GM23338 (cell line): Measurements from ENCODE around the gene EIF2A. TPM values are rescaled to one million over a fixed set of nuclear protein-coding genes. Genes with fewer than 3 reads are reported as not detected.

Experiments used
- ATAC-seq: fragments of 200-7000 bp; cut with Tn5 transposase; 3 replicates; pipeline ENCODE4 v1.9.1; 2020
- DNase-seq: peaks from one replicate; pipeline ENCODE4 v3.0.0-alpha.2; 2015; ENCODE audit warnings: low spot score
- H2AFZ ChIP-seq: fragments of 200-600 bp; sonication (generic); 2 replicates; pipeline ENCODE4 v1.8.0; 2016; ENCODE audit warnings: antibody characterized with exemption, mild to moderate bottlenecking, moderate library complexity
- H3F3A ChIP-seq: fragments of 200-600 bp; sonication (generic); replicated peaks from 2 replicates; pipeline ENCODE4 v1.8.0; 2017; ENCODE audit warnings: antibody characterized with exemption, mixed run types, low read depth
- H3K27ac ChIP-seq: fragments of 200-600 bp; sonication (generic); 2 replicates; pipeline ENCODE4 v1.6.1; 2016; ENCODE audit warnings: low read depth
- H3K27me3 ChIP-seq: fragments of 200-600 bp; sonication (generic); 2 replicates; pipeline ENCODE4 v1.8.0; 2016; ENCODE audit warnings: mild to moderate bottlenecking, mixed run types, moderate library complexity; ENCODE audit not compliant: insufficient read depth
- H3K36me3 ChIP-seq: fragments of 200-600 bp; sonication (generic); 2 replicates; pipeline ENCODE4 v1.8.0; 2016; ENCODE audit warnings: mild to moderate bottlenecking; ENCODE audit not compliant: insufficient read depth
- H3K4me1 ChIP-seq: fragments of 200-600 bp; sonication (generic); 2 replicates; pipeline ENCODE4 v1.8.0; 2016; ENCODE audit warnings: mild to moderate bottlenecking, moderate library complexity; ENCODE audit not compliant: insufficient read depth
- H3K4me2 ChIP-seq: fragments of 200-600 bp; sonication (generic); 2 replicates; pipeline ENCODE4 v1.7.1; 2017; ENCODE audit warnings: mixed run types
- H3K4me3 ChIP-seq: fragments of 200-600 bp; sonication (generic); 2 replicates; pipeline ENCODE4 v1.6.1; 2016; ENCODE audit warnings: mixed run types
- H3K79me2 ChIP-seq: fragments of 200-600 bp; sonication (generic); replicated peaks from 2 replicates; pipeline ENCODE4 v1.8.0; 2017; ENCODE audit warnings: mild to moderate bottlenecking; ENCODE audit not compliant: insufficient read depth
- H3K9me2 ChIP-seq: fragments of 200-600 bp; sonication (generic); 2 replicates; pipeline ENCODE4 v1.8.0; 2017; ENCODE audit not compliant: insufficient read depth
- H4K20me1 ChIP-seq: fragments of 200-600 bp; sonication (generic); replicated peaks from 2 replicates; pipeline ENCODE4 v1.8.0; 2017; ENCODE audit warnings: mild to moderate bottlenecking; ENCODE audit not compliant: insufficient read depth
- H3K27ac Mint-ChIP-seq: 2 replicates; pipeline ENCODE4 v1.8.0; 2020; ENCODE audit warnings: inconsistent platforms, mild to moderate bottlenecking, moderate library complexity, mixed read lengths
- H3K27me3 Mint-ChIP-seq: 3 replicates; pipeline ENCODE4 v1.8.0; 2022; ENCODE audit warnings: low read depth, mild to moderate bottlenecking, moderate library complexity, mixed read lengths, inconsistent platforms; ENCODE audit not compliant: insufficient read depth, poor library complexity
- H3K36me3 Mint-ChIP-seq: 3 replicates; pipeline ENCODE4 v1.8.0; 2021; ENCODE audit warnings: low read depth, mild to moderate bottlenecking, inconsistent platforms, moderate library complexity, mixed read lengths
- H3K4me1 Mint-ChIP-seq: 3 replicates; pipeline ENCODE4 v1.8.0; 2020; ENCODE audit warnings: mild to moderate bottlenecking, inconsistent platforms, mixed read lengths
- H3K4me3 Mint-ChIP-seq: 3 replicates; pipeline ENCODE4 v1.8.0; 2021; ENCODE audit warnings: moderate library complexity, mild to moderate bottlenecking, inconsistent platforms, mixed read lengths
- H3K9me3 Mint-ChIP-seq: 3 replicates; pipeline ENCODE4 v1.8.0; 2020; ENCODE audit warnings: moderate library complexity, mild to moderate bottlenecking, inconsistent platforms, mixed read lengths
- CREB1 ChIP-seq: fragments of 250-450 bp; sonication (Bioruptor Pico); IDR thresholded peaks from 2 replicates; pipeline ENCODE4 v1.5.0; 2020; ENCODE audit warnings: low read depth, mild to moderate bottlenecking, moderate library complexity
- CTCF ChIP-seq, 2 experiments: fragments of 200-600 bp in 1 of 2; sonication (generic) in 1 of 2; conservative IDR thresholded peaks; 2 replicates each; pipeline versions ENCODE4 v1.5.1 to v1.6.1; 2016 to 2017; ENCODE audit warnings: antibody characterized with exemption in 2 of 2, low read depth in 2 of 2, mild to moderate bottlenecking in 2 of 2, moderate library complexity in 1 of 2
- EZH2 ChIP-seq: fragments of 200-600 bp; sonication (generic); IDR thresholded peaks from one replicate; pipeline ENCODE4 v1.8.0; 2017; ENCODE audit warnings: antibody characterized with exemption, mild to moderate bottlenecking, low read depth; ENCODE audit not compliant: unreplicated experiment
- EZH2phosphoT487 ChIP-seq: fragments of 200-600 bp; sonication (generic); IDR thresholded peaks from one replicate; pipeline ENCODE4 v1.8.1; 2018; ENCODE audit warnings: antibody characterized with exemption; ENCODE audit not compliant: unreplicated experiment
- JUNB ChIP-seq: IDR thresholded peaks from one replicate; pipeline ENCODE4 v1.6.1; 2016; ENCODE audit warnings: antibody characterized with exemption; ENCODE audit not compliant: unreplicated experiment
- NANOG ChIP-seq: IDR thresholded peaks from 2 replicates; pipeline ENCODE4 v1.6.1; 2016; ENCODE audit warnings: antibody characterized with exemption, borderline replicate concordance
- POLR2AphosphoS5 ChIP-seq: IDR thresholded peaks from 2 replicates; pipeline ENCODE4 v1.6.1; 2016; ENCODE audit warnings: antibody characterized with exemption, low read depth
- REST ChIP-seq: IDR thresholded peaks from one replicate; pipeline ENCODE4 v1.6.1; 2018; ENCODE audit warnings: antibody characterized with exemption; ENCODE audit not compliant: unreplicated experiment
- STAT1 ChIP-seq: IDR thresholded peaks from one replicate; pipeline ENCODE4 v1.6.1; 2016; ENCODE audit warnings: antibody characterized with exemption; ENCODE audit not compliant: unreplicated experiment
- ZNF114 ChIP-seq: fragments of 250-450 bp; sonication (Bioruptor Pico); IDR thresholded peaks from 2 replicates; pipeline ENCODE4 v1.5.0; 2020; ENCODE audit warnings: mild to moderate bottlenecking, moderate library complexity
- ZNF331 ChIP-seq: fragments of 250-450 bp; sonication (Bioruptor Pico); IDR thresholded peaks from 2 replicates; pipeline ENCODE4 v1.5.0; 2020; ENCODE audit warnings: low read depth, mild to moderate bottlenecking, moderate library complexity
- polyA plus RNA-seq: library from polyadenylated mRNA; unstranded; fragments of >200 nt; fragmentation: Nextera tagmentation; extraction: Ambion mirVana; gene quantifications from 2 replicates; pipeline ENCODE4 v1.2.1, GENCODE V29; 2016
- total RNA-seq: library from RNA; depleted of rRNA; stranded (reverse); fragments of >200 nt; shearing (Covaris generic); gene quantifications from 2 replicates; pipeline ENCODE4 v1.2.3, GENCODE V29; 2014
- TF ChIP-seq, protein P1 (sequence below): IDR thresholded peaks from 2 replicates; pipeline ENCODE4 v1.6.1; 2016; ENCODE audit warnings: antibody characterized with exemption
- TF ChIP-seq, protein P2 (sequence below): fragments of 250-450 bp; sonication (Bioruptor Pico); IDR thresholded peaks from 2 replicates; pipeline ENCODE4 v1.5.0; 2020; ENCODE audit warnings: mild to moderate bottlenecking, moderate library complexity

EIF2A gene
- total and polyA plus RNA-seq, 2 experiments from 2014 or later = 95.2 to 153 TPM

DNA sequence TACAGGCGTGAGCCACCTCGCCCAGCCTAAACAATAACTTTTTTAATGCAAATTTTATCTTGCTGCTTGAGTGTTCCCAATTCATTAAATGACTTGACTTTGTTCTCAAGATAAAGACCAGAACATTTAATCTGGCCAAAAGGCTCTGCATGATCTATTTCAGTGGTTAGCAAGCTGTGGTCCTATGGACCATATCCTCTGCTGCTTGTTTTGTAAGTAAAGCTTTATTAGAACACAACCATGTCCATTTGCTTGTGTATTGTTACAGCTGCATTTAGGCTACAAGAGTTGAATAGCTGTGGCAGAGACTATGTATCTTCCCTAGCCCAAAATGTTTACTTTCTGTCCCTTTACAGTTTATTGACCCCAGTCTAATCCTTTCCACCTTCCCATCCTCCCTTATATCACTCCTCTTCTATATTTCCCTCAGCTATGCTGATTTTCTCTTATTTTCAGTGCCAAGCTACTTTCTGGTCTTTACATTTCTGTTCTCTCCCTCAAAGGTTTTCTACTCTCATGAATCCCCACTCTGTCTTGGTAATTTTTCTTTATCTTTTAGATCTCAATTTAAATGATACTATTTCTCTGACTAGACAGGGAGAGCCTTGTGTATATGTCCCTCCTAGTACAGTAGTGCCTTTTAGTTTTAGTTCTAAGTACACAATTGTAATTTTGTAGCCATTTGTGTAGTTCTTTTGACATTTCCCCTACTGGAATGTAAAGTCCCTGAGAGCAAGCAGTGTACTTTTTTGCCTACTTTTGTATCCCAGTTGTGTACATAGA is 79.8 kb downstream of the EIF2A start:
- Histone ChIP-seq H3K4me2 (no peak overlapping the region), H3K79me2 (peaks cover 19% of the 10 kb centered on the region), H3K4me3 (no peak overlapping the region), H3F3A (no peaks in the 10 kb centered on the region), H3K27me3 (no peaks in the 10 kb centered on the region), H3K9me2 (no peaks in the 10 kb centered on the region), H3K36me3 (peaks cover 10% of the 10 kb centered on the region; the same call in 1 of the 2 replicates), H2AFZ (no peak overlapping the region), H3K27ac (no peak overlapping the region), H3K4me1 (peaks cover under 1% of the 10 kb centered on the region; the same call in 1 of the 2 replicates), H4K20me1 (0 out of 2 replicates have a peak, but pooled peaks cover 5% of the 10 kb centered on the region)
- DNase-seq (no peak), ATAC-seq (no peak)
- no peak overlapping the region for H3K27ac Mint-ChIP-seq
- peaks cover 41% of the 10 kb centered on the region for H3K36me3 Mint-ChIP-seq
- H3K4me3 Mint-ChIP-seq = no peak overlapping the region
- peaks cover 8% of the 10 kb centered on the region for H3K4me1 Mint-ChIP-seq
- H3K27me3 Mint-ChIP-seq = no peaks in the 10 kb centered on the region
- TF ChIP-seq JUNB (no peak), NANOG (no peak), CTCF (conservative IDR thresholded peaks at IDR 0.05; ENCODE audit: low read depth in 2 of 2) (no peak), POLR2AphosphoS5 (no peak), EZH2phosphoT487 (no peak), STAT1 (no peak), EZH2 (no peak), CREB1 (CRISPR knock-in tag) (no peak), ZNF331 (CRISPR knock-in tag) (no peak), REST (no peak), ZNF114 (CRISPR knock-in tag) (no peak)
- TF ChIP-seq, protein P1, sequence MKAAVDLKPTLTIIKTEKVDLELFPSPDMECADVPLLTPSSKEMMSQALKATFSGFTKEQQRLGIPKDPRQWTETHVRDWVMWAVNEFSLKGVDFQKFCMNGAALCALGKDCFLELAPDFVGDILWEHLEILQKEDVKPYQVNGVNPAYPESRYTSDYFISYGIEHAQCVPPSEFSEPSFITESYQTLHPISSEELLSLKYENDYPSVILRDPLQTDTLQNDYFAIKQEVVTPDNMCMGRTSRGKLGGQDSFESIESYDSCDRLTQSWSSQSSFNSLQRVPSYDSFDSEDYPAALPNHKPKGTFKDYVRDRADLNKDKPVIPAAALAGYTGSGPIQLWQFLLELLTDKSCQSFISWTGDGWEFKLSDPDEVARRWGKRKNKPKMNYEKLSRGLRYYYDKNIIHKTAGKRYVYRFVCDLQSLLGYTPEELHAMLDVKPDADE = no peak
- TF ChIP-seq, protein P2, sequence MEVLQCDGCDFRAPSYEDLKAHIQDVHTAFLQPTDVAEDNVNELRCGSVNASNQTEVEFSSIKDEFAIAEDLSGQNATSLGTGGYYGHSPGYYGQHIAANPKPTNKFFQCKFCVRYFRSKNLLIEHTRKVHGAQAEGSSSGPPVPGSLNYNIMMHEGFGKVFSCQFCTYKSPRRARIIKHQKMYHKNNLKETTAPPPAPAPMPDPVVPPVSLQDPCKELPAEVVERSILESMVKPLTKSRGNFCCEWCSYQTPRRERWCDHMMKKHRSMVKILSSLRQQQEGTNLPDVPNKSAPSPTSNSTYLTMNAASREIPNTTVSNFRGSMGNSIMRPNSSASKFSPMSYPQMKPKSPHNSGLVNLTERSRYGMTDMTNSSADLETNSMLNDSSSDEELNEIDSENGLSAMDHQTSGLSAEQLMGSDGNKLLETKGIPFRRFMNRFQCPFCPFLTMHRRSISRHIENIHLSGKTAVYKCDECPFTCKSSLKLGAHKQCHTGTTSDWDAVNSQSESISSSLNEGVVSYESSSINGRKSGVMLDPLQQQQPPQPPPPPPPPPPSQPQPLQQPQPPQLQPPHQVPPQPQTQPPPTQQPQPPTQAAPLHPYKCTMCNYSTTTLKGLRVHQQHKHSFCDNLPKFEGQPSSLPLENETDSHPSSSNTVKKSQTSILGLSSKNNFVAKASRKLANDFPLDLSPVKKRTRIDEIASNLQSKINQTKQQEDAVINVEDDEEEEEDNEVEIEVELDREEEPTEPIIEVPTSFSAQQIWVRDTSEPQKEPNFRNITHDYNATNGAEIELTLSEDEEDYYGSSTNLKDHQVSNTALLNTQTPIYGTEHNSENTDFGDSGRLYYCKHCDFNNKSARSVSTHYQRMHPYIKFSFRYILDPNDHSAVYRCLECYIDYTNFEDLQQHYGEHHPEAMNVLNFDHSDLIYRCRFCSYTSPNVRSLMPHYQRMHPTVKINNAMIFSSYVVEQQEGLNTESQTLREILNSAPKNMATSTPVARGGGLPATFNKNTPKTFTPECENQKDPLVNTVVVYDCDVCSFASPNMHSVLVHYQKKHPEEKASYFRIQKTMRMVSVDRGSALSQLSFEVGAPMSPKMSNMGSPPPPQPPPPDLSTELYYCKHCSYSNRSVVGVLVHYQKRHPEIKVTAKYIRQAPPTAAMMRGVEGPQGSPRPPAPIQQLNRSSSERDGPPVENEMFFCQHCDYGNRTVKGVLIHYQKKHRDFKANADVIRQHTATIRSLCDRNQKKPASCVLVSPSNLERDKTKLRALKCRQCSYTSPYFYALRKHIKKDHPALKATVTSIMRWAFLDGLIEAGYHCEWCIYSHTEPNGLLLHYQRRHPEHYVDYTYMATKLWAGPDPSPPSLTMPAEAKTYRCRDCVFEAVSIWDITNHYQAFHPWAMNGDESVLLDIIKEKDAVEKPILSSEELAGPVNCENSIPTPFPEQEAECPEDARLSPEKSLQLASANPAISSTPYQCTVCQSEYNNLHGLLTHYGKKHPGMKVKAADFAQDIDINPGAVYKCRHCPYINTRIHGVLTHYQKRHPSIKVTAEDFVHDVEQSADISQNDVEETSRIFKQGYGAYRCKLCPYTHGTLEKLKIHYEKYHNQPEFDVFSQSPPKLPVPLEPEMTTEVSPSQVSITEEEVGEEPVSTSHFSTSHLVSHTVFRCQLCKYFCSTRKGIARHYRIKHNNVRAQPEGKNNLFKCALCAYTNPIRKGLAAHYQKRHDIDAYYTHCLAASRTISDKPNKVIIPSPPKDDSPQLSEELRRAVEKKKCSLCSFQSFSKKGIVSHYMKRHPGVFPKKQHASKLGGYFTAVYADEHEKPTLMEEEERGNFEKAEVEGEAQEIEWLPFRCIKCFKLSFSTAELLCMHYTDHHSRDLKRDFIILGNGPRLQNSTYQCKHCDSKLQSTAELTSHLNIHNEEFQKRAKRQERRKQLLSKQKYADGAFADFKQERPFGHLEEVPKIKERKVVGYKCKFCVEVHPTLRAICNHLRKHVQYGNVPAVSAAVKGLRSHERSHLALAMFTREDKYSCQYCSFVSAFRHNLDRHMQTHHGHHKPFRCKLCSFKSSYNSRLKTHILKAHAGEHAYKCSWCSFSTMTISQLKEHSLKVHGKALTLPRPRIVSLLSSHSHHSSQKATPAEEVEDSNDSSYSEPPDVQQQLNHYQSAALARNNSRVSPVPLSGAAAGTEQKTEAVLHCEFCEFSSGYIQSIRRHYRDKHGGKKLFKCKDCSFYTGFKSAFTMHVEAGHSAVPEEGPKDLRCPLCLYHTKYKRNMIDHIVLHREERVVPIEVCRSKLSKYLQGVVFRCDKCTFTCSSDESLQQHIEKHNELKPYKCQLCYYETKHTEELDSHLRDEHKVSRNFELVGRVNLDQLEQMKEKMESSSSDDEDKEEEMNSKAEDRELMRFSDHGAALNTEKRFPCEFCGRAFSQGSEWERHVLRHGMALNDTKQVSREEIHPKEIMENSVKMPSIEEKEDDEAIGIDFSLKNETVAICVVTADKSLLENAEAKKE (CRISPR knock-in tag) = no peak
- H3K9me3 Mint-ChIP-seq = no peaks in the 10 kb centered on the region
